ENCODE measurements around the gene AGBL4.

Gene AGBL4

GRCh38 chr1:48695161-48695560 lies 1328.6 kb downstream of the AGBL4 start:
- no peak for DNase-seq

DNA sequence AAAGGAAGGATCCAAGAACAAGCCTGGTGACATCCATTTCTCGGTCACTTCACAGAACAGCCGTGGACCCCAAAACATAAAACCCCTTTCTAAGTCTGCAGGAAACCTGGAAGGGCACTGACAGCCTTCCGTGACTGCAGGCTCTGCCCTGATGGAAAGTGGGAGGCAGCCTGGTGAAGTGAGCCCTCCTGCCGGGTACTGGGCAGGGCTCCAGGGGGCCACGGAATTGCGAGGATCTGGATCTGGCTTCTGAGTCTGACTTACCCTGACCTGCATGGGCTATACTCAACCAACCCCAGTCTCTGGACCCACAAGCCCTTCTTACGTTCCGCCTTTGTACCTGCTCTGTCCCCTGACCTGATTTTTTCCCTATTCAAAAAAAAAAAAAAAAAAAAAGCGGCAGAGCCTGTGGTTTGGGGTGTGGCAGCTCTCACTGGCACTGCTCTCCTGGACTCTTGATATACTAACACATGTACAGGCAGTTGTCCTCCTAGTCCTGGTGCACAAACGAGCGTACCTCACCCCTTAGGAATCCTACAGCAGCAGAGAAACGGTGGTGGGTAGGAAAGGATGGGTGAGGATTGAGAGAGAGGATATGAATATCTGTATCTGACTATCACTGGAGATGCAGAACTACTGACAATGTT lies 1330.0 kb downstream of the AGBL4 start:
- DNase-seq: no peak

- no peak for DNase-seq
These were observed 1330.6 kb downstream of the AGBL4 start for GRCh38 chr1:48693180-48693579.

DNA sequence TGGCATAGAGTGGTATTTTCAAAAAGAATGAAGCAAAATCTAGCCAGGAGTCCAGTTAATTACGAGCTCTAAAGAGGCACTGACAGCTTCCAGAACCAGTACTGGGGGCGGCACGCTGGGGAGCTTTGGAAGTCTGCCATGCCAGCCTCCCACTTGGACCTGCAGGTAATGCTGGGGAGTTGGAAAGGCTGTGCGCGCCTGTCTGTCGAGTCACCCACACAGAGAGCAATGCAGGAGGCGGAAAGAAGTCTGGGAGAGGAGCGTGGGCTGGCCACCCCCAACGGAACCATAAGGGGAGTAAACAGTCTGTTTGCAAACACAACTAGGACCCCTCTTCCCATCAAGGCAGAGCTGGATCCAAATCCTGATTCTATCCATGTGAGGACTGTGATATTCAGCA lies 1331.5 kb downstream of the AGBL4 start:
- no peak for DNase-seq

GRCh38 chr1:48691429-48692001 lies 1332.2 kb downstream of the AGBL4 start:
- DNase-seq: no peak

DNA sequence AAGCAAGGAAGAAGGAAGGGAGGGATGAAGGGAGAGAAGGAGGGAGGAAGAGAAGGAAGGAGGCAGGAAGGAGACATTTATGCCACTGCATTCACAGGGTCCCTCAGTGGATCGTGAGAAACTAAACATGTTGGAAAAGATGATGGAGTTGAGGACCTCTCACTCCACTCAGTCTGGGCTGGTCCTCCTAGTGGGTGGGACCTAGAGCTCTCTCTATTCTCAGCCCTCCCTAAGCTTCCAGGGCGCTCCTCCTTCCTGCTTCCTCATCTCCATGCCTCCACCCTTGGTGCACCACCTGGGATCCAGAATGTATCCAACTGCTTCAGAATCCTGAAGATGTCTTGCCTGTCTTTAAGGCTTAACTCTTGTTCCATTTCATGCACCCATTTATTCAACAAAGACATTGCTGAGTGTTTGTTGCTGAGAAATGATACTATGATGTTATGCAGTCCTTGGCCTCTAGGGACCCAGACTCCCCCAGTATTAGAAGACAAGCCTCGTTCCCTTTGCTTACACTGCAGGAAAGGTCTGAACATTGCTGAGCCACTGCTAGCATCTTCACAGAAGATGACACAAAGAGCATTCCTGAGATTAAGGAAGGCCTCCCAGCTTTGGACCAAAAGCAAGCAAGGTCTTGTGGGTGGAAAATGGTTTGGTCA lies 1335.5 kb downstream of the AGBL4 start:
- DNase-seq: no peak

DNA sequence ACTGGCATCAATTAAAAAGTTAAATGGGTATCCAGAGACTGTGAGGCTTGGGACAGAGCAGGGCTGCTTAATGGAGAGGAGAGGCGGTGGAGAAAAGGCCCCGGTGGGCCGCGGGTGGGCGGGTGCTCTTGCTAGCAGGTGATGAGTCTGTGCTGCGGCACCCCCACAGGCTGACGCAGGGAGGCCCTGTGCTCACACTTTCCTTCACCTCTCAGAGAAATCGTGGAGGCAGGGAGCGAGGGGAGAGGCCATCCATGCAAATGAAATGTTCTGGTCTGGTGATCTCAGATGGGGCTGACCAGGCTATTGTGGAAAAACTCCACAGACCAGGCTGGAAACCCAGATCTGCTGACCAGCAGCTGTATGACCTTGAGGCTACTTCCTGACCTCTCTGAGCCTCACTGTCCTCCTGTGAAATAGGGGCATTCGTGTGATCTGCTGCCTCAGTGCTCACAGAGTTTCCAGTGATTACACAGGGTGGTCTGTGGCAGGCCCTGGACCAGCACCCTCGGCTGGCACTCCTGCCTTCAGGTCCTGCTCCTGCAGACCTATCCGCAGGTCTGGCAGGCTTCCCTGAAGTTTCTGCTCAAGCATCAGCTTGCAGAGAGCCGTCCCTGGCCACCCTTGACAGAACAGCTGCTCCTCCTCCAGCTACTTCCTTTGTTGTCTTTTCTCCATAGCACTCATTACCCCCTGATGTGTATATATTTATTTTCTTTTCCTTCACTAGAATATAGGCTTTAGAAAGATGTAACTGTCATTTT lies 1336.3 kb downstream of the AGBL4 start:
- no peak for DNase-seq

DNA sequence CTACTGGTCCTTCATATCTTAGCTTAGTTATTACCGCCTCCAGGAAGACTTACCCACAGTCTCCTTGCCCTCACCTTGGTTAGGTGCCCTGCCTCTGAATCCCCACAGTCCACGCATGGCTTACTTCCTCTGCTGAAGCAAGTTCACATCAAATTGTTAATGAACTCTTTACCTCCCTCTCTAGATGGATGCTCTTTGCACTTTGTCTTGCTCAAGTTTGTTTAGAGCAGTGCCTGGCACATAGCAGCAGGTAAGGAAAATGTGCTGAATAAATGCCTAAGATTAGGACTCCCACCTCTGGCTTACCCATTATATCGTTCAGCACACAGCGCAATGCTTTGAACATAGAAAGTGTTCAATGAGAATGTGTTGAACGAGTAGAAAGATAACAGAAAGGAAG lies 1337.6 kb downstream of the AGBL4 start:
- DNase-seq: no peak

DNA sequence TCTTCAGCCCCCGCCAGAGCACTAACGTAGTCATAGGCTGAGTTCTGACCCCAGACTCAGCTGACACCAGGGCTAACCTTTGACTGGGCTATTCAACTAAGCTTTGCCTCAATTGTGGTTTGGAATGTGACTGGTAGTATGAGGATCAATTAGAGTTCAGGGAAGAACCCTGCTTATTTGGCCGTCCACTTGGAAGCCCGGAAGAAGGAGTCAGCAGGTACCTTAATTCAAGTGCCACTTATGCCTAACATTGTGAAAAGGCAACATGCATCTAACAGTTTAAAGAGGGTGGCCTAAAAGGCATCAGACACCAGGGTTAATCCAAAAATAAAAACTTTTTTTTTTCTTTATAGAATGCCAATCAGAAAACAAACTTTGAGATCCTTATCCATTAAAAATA lies 1339.4 kb downstream of the AGBL4 start:
- DNase-seq: no peak

DNA sequence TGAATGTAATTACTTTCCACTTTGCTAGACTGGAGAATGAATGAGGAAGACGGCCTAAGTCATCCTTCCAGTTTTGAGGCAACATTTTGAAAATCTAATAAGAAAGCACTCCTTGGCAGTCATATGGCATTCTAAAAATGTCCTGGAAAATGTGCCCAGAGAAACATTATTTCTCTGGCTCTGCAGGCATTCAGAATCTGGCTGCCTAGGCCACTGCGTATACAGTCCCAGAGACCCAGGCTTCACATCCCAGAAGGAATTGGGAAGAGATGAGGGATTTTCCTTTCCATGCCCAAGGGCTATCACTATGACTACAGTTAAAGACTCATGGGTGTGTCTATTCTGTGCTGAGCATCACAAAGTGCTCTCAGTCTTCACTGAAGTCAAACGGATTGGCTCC lies 1339.9 kb downstream of the AGBL4 start:
- no peak for DNase-seq

GRCh38 chr1:48681476-48682305 lies 1342.1 kb downstream of the AGBL4 start:
- DNase-seq: no peak

DNA sequence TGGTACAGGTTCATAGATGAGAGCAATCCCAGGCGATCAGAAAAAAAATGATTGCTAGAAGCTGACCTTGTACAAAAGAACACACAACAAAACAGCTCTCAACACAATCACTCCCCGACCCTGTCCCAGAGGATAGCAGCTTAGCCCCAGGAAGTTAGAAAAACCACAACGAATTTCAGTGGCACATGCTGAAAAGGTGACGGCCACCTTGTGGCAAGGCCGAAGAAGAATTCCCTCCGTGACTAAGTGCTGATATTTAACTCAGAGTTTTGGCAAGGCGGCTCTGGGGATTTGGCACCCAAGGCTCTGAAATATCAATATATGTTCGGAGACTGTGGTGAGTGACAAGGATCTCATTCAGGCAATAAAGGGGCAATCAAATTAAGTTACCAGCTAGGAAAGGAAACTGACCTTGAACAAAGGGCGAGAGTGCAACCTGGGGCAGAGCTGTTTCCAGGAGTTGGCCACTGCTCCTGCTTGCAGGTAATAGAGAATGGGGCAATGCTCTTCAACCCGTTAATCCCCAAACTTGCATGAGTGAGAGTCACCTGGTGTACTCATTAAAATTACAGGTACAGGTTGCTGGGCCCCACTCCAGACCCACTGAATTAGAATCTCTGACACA lies 1343.2 kb downstream of the AGBL4 start:
- DNase-seq: no peak

DNA sequence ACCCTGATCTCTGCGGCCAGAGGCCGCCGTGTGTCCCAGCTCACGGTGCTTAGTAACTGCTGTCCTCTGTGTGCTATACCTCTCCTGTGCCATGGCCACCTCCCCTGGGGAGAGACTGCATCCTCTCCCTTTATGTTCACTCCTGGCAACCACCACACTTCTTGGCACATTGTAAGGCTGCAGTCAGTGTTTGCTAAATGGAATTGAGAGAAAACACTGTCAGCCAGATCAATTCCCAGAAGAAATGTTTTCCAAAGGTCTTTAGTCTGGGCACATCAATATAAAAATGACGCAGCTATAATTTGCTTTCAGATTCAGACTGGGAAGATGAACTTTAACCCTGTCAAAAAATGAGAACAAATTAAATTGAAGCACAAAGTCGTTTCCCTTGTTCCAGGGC lies 1343.9 kb downstream of the AGBL4 start:
- no peak for DNase-seq

DNA sequence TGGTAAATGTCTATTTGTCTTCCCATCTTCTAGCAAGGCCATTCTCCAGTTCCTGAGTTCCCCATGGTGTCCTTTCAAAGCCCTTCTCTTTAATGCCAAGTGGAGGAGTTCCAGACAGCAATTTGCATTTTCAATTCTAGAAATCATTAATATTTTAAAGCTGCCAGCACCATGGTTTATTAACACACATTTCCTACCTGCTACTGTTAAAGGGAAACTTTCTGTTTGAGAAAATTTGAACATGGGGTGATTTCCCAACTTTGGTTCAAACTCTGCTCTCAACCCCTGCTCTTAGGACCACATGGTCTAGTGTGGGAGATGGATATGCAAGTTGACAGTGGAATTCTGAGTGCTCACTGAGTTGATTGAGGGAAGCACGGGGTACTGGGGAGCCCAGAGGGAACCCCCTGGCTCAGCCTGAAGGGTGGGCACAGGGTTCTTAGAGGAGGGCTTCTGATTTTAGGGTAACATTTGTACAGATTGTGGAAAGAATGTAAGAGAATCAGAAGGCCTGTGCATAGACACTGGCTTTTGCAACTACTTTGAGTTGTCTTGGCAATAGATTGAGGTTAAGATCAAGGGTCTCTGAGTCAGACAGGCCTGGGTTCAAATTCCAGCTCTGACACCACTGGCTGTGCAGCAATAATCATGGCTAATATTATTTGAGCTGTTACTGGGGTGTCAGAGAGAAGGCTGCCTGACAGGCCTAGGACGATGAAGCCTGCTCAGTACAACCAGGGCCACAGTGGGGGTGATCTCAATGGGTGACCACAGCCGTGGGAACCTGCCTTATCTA lies 1344.8 kb downstream of the AGBL4 start:
- no peak for DNase-seq

GRCh38 chr1:48677306-48678287 lies 1346.2 kb downstream of the AGBL4 start:
- DNase-seq: peak; percentile 15

DNA sequence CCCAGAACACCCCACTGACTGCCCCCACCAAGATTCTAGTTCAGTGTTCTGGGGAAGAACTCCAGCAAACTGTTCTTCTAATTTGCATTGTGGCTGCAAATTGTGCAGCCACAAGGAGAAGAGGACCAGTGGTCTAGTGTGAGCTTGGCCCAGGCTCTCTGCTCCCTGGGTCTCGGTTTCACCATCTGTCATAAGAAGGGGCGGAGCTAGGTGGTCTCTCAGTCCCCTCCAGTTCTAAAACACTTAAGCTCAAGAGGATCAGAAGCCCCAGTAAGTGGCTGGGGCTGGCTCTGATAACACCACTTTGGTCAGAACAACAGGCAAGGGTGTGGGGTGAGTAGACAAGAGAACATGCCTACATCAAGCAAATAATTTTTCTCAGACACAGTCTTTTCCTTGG lies 1346.9 kb downstream of the AGBL4 start:
- DNase-seq: no peak

DNA sequence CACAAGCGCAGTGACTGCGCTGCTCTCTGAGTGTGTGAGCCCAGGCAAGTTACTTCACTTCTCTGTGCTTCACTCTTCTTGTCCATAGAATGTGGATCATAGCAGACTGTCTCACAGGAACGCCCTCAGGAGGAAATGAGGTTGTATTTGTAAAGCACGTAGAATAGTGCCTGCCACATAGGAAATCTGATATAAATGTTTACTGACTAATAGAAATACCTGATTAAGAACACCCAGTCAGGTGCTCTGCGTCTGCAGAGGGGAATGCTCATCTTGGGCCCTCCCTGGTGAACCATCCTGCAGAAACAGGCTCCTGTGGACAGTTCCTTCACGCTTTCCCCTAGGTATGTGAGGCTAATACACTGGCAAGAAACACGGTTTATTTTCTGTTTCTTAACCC lies 1347.4 kb downstream of the AGBL4 start:
- DNase-seq: no peak

DNA sequence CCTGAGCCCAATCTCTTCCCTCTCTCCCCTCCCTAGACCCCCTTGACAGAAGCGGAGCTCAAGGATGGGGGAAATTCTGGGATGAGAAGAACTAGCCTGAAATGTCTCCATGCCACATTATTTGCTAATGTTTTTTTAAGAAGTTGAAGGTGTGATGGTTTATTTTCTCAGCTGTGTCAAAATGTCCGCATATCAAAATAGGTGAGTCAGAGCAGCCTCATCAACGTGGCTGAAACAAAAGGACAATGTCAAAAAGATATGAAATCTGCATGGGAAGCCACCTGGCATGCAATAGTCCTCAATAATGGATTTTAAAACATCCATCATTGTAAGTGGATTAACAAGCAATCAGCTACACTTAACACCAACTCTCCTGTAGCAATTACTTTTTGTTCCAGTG lies 1348.5 kb downstream of the AGBL4 start:
- DNase-seq: no peak

- no peak for DNase-seq
These were observed 1349.1 kb downstream of the AGBL4 start for GRCh38 chr1:48674641-48675040.

Data from CD4-positive, alpha-beta T cell treated with Interleukin-17A for 1 hour (primary cell).